Measurements from ENCODE around the gene ATM.
"Not testable (repeated sequence)": the region's sequence is repeated elsewhere in the genome, so short reads cannot be mapped to it uniquely, and the experiment has no call there.

Gene ATM

DNA sequence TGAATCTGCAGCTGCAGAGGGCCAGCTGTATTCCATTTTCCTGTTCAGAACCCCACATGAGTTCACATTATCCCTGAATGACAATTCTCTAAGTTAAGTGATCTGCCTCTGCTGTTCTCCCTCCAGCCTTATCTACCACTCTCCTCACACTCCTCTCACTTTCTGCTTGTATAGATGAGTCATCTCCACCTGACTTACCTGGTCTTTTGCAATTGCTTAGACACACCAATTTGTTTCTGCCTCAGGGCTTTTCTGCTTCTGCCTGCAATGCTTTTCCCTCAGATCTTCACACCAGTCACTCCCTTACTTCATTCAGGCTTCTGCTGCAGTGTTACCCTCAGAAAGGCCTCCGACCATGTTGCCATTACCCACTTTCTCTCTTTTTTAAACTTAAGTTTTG, 118.1 kb downstream of the ATM start:
- no peak for DNase-seq (ENCODE audit: low read depth)
- no peak overlapping the region for H3K4me3 ChIP-seq (ENCODE audit: low read length)
- H3K9ac ChIP-seq (ENCODE audit: low read length) = no peak overlapping the region
- H3K4me1 ChIP-seq (ENCODE audit: control insufficient read depth, insufficient read depth, low read length) = no peaks in the 10 kb centered on the region
- peaks cover 20% of the 10 kb centered on the region for H3K36me3 ChIP-seq (ENCODE audit: control insufficient read depth, insufficient read depth, low read length, severe bottlenecking)
- H3K9me3 ChIP-seq (ENCODE audit: control insufficient read depth, low read length) = no peaks in the 10 kb centered on the region
- H3K27me3 ChIP-seq (replicated peaks; ENCODE audit: control insufficient read depth, insufficient read depth, low read length) = no peaks in the 10 kb centered on the region

DNA sequence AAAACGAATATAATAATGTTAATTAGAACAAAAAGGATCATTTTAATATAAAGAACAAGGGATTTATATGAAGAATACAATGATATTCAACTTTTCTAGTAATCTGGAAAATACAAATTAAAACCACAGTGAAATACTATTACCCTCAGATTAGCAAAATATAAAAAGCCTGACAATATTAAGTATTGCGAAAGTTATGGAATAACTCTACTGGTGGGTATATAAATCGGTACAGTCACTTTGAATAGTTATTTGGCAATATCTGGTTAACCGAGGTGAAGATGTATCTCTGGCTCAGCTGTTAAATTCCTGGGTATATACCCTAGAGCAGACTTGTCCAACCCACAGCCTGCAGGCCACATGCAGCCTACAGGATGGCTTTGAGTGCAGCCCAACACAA, 118.8 kb downstream of the ATM start:
- H3K36me3 ChIP-seq (ENCODE audit: control insufficient read depth, insufficient read depth, low read length, severe bottlenecking) = peaks cover 14% of the 10 kb centered on the region
- no peak for DNase-seq (ENCODE audit: low read depth)
- no peaks in the 10 kb centered on the region for H3K4me1 ChIP-seq (ENCODE audit: control insufficient read depth, insufficient read depth, low read length)
- H3K9me3 ChIP-seq (ENCODE audit: control insufficient read depth, low read length) = no peaks in the 10 kb centered on the region
- no peaks in the 10 kb centered on the region for H3K27me3 ChIP-seq (replicated peaks; ENCODE audit: control insufficient read depth, insufficient read depth, low read length)
- H3K4me3 ChIP-seq (ENCODE audit: low read length) = no peak overlapping the region
- no peak overlapping the region for H3K9ac ChIP-seq (ENCODE audit: low read length)

DNA sequence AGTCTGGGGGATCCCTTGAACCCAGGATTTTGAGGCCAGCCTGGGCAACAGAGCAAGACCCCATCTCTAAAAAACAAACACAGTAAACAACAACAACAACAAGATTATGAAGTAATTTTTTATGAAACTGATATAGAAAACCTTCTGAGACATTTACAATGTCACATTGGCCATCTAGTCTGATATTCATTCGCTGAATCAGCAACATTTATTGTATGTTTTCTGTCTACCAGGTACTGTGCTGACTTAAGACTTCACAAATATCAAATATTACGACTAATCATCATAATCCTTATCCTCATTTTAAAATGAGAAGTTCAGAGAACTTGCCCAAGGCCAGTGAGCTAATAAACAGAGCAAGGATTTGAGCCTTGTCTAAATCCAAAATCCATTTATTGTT, 120.8 kb downstream of the ATM start:
- DNase-seq (ENCODE audit: low read depth) = no peak
- no peak overlapping the region for H3K9ac ChIP-seq (ENCODE audit: low read length)
- H3K36me3 ChIP-seq (ENCODE audit: control insufficient read depth, insufficient read depth, low read length, severe bottlenecking) = peaks cover 10% of the 10 kb centered on the region
- H3K4me1 ChIP-seq (ENCODE audit: control insufficient read depth, insufficient read depth, low read length) = no peaks in the 10 kb centered on the region
- H3K9me3 ChIP-seq (ENCODE audit: control insufficient read depth, low read length) = no peaks in the 10 kb centered on the region
- no peaks in the 10 kb centered on the region for H3K27me3 ChIP-seq (replicated peaks; ENCODE audit: control insufficient read depth, insufficient read depth, low read length)
- H3K4me3 ChIP-seq (ENCODE audit: low read length) = no peak overlapping the region

DNA sequence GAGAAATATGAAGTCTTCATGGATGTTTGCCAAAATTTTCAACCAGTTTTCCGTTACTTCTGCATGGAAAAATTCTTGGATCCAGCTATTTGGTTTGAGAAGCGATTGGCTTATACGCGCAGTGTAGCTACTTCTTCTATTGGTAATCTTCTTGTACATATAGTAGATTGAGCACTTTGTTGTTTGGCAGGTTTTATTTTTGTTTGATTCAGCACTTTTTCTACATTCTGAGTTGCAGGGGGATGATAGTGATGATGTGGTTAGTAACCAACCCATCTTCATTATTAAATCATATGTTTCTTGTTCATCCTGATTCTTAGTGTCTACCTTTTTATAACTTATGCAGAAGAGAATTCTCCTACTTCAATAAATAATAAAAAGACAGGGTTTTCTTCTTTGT, 122.9 kb downstream of the ATM start:
- peaks cover 25% of the 10 kb centered on the region for H3K36me3 ChIP-seq (ENCODE audit: control insufficient read depth, insufficient read depth, low read length, severe bottlenecking)
- H3K9me3 ChIP-seq (ENCODE audit: control insufficient read depth, low read length) = no peaks in the 10 kb centered on the region

DNA sequence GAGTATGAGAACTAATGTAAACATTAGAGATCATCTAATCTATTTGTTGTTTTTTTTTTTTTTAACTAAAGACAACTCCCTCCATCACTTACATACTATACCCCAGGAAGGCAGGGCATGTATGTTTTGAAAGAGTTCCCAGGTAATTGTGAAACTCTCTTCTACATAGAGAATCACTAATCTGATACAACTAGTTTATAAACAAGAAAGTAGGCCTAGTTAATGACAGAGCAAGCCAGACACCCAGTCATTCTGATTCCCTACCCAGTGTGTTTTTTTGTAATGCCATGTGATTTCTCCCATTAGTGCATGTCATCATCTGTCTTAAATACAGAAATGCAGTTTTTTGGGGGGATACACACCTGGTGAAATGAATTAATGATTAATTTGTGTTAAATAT, 123.6 kb downstream of the ATM start:
- Histone ChIP-seq H3K4me1 (ENCODE audit: control insufficient read depth, insufficient read depth, low read length) (no peaks in the 10 kb centered on the region), H3K36me3 (ENCODE audit: control insufficient read depth, insufficient read depth, low read length, severe bottlenecking) (peaks cover 32% of the 10 kb centered on the region), H3K9ac (ENCODE audit: low read length) (no peak overlapping the region), H3K9me3 (ENCODE audit: control insufficient read depth, low read length) (no peaks in the 10 kb centered on the region), H3K27me3 (replicated peaks; ENCODE audit: control insufficient read depth, insufficient read depth, low read length) (no peaks in the 10 kb centered on the region), H3K4me3 (ENCODE audit: low read length) (no peak overlapping the region)
- no peak for DNase-seq (ENCODE audit: low read depth)

More for the DNA sequence above, 122.9 kb downstream of the ATM start:
- no peak for DNase-seq (ENCODE audit: low read depth)
- no peaks in the 10 kb centered on the region for H3K27me3 ChIP-seq (replicated peaks; ENCODE audit: control insufficient read depth, insufficient read depth, low read length)
- H3K4me3 ChIP-seq (ENCODE audit: low read length) = no peak overlapping the region
- no peaks in the 10 kb centered on the region for H3K4me1 ChIP-seq (ENCODE audit: control insufficient read depth, insufficient read depth, low read length)
- no peak overlapping the region for H3K9ac ChIP-seq (ENCODE audit: low read length)

DNA sequence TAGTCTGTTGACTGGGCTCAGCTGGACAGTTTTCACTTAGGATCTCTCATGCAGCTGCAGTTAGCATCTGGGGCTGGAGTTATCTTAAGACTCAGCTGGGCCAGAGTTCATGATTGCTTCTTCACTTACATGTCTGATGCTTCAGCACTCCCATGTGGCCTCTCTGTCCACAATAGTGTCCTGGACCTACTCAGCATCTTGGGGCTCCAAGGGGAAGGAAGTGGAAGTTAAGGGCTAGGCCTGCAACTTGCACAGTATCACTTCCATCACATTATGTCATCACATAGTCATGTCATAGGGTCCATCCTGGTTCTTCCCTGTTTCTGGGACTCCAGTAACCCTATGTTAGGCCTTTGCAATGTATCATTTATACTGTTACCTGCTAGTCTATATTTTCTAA, 128.6 kb downstream of the ATM start:
- H3K27me3 ChIP-seq (replicated peaks; ENCODE audit: control insufficient read depth, insufficient read depth, low read length) = no peaks in the 10 kb centered on the region
- H3K9ac ChIP-seq (ENCODE audit: low read length) = no peak overlapping the region
- no peaks in the 10 kb centered on the region for H3K4me1 ChIP-seq (ENCODE audit: control insufficient read depth, insufficient read depth, low read length)
- H3K9me3 ChIP-seq (ENCODE audit: control insufficient read depth, low read length) = no peaks in the 10 kb centered on the region
- DNase-seq (ENCODE audit: low read depth) = no peak
- peaks cover 66% of the 10 kb centered on the region for H3K36me3 ChIP-seq (ENCODE audit: control insufficient read depth, insufficient read depth, low read length, severe bottlenecking)
- H3K4me3 ChIP-seq (ENCODE audit: low read length) = no peak overlapping the region

DNA sequence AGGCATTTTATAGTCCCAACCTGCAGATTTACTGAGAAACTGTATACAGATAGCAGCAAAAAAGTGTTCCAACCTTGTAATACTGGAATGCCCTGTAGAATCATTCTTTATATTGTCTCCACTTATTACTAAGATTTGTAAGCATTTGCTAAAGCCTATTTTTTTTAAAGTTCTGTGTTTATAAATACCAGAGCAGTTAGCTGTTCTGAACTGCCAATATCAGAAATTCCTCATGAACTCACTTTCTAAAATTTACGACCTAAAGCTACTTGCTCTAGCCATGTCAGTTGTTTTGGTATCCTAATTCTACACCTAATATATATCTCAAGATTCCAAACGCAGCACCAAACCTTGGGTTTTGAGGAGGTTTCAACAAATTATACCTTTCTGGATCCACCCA, 141.3 kb downstream of the ATM start:
- no peak overlapping the region for H3K4me3 ChIP-seq (ENCODE audit: low read length)
- DNase-seq (ENCODE audit: low read depth) = peak; percentile 53
- peaks cover 5% of the 10 kb centered on the region for H3K36me3 ChIP-seq (ENCODE audit: control insufficient read depth, insufficient read depth, low read length, severe bottlenecking)
- peaks cover 32% of the 10 kb centered on the region for H3K4me1 ChIP-seq (ENCODE audit: control insufficient read depth, insufficient read depth, low read length)
- H3K27me3 ChIP-seq (replicated peaks; ENCODE audit: control insufficient read depth, insufficient read depth, low read length) = no peaks in the 10 kb centered on the region
- no peaks in the 10 kb centered on the region for H3K9me3 ChIP-seq (ENCODE audit: control insufficient read depth, low read length)
- peak overlapping the region; percentile 18 for H3K9ac ChIP-seq (ENCODE audit: low read length)

DNA sequence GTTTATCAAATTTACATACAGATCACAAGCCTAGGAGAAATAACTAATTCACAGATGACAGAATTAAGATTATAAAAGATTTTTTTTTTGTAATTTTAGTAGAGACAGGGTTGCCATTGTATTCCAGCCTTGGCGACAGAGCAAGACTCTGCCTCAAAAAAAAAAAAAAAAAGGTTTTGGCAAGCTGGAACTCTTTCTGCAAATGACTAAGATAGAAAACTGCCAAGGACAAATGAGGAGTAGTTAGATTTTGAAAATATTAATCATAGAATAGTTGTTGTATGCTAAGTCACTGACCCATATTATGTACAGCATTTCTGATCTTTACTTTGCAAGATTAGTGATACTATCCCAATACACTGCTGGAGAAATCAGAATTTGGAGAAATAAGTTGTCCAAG, 145.3 kb downstream of the ATM start:
- peaks cover 36% of the 10 kb centered on the region for H3K4me1 ChIP-seq (ENCODE audit: control insufficient read depth, insufficient read depth, low read length)

DNA sequence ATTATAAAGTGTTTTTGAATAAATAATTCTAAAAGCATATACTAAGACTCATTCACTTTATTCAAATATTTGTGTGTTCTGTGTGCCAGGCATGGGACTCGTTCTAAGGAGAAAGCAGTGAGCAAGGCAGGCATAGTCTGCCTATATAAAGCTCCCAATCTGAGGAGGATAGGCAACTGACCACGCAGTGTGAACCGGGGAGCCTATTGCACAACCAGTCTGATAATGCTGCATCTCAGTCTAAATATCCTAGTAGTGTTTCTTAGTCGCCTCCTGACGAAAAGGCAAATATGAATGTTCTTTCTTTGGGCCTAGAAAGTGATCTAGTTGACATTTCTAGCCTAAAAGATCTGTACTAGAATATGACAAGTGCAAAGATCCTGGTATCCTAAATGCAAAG, 146.2 kb downstream of the ATM start:
- Histone ChIP-seq H3K9me3 (ENCODE audit: control insufficient read depth, low read length) (no peaks in the 10 kb centered on the region), H3K27me3 (replicated peaks; ENCODE audit: control insufficient read depth, insufficient read depth, low read length) (no peaks in the 10 kb centered on the region), H3K36me3 (ENCODE audit: control insufficient read depth, insufficient read depth, low read length, severe bottlenecking) (peaks cover 5% of the 10 kb centered on the region), H3K9ac (ENCODE audit: low read length) (no peak overlapping the region), H3K4me1 (ENCODE audit: control insufficient read depth, insufficient read depth, low read length) (peaks cover 27% of the 10 kb centered on the region), H3K4me3 (ENCODE audit: low read length) (no peak overlapping the region)
- DNase-seq (ENCODE audit: low read depth) = no peak

More for the DNA sequence above, 145.3 kb downstream of the ATM start:
- DNase-seq (ENCODE audit: low read depth) = no peak
- H3K9ac ChIP-seq (ENCODE audit: low read length) = peak overlapping the region; percentile 11
- no peaks in the 10 kb centered on the region for H3K27me3 ChIP-seq (replicated peaks; ENCODE audit: control insufficient read depth, insufficient read depth, low read length)
- H3K4me3 ChIP-seq (ENCODE audit: low read length) = peak overlapping the region; percentile 50
- peaks cover 5% of the 10 kb centered on the region for H3K36me3 ChIP-seq (ENCODE audit: control insufficient read depth, insufficient read depth, low read length, severe bottlenecking)
- no peaks in the 10 kb centered on the region for H3K9me3 ChIP-seq (ENCODE audit: control insufficient read depth, low read length)

DNA sequence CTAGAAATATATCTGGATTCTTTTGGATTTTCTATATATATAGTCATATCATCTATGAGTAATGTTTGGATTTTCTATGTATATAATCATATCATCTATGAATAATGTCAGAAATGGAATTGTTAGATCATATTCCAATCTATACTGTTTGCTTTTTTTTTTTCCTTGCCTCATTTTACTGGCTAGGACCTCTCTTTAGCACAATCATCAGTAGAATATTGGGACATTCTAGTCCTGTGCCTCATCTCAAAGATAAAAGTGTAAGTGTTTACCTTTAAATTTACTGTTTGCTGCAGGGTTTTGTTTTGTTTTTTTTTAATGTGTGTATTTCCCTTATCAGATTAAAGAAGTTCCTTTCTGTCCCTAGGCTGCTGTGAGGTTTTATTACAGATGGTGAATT, 147.4 kb downstream of the ATM start:
- H3K27me3 ChIP-seq (replicated peaks; ENCODE audit: control insufficient read depth, insufficient read depth, low read length) = no peaks in the 10 kb centered on the region
- no peak overlapping the region for H3K4me3 ChIP-seq (ENCODE audit: low read length)
- no peak overlapping the region for H3K9ac ChIP-seq (ENCODE audit: low read length)
- DNase-seq (ENCODE audit: low read depth) = no peak
- peaks cover 23% of the 10 kb centered on the region for H3K4me1 ChIP-seq (ENCODE audit: control insufficient read depth, insufficient read depth, low read length)
- no peaks in the 10 kb centered on the region for H3K9me3 ChIP-seq (ENCODE audit: control insufficient read depth, low read length)
- H3K36me3 ChIP-seq (ENCODE audit: control insufficient read depth, insufficient read depth, low read length, severe bottlenecking) = peaks cover 5% of the 10 kb centered on the region

DNA sequence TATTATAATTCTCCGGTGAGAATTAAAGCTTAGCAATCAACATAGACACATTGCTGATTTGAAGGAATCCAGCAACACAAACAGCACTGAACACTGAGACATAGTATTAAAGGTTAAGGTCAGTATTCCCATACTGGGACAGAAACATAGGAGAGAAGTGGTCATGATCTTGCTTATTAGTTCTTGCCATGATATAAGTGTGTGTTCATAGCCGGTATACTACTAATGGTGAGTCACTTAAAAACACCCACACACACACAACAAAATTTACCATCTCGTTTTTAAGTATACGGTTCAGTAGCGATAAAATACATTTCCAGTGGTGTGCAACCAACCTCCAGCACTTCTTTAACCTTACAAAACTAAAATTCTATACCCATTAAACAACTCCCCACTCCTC, 148.1 kb downstream of the ATM start:
- H3K9me3 ChIP-seq (ENCODE audit: control insufficient read depth, low read length) = no peaks in the 10 kb centered on the region
- no peak overlapping the region for H3K9ac ChIP-seq (ENCODE audit: low read length)
- H3K27me3 ChIP-seq (replicated peaks; ENCODE audit: control insufficient read depth, insufficient read depth, low read length) = no peaks in the 10 kb centered on the region

DNA sequence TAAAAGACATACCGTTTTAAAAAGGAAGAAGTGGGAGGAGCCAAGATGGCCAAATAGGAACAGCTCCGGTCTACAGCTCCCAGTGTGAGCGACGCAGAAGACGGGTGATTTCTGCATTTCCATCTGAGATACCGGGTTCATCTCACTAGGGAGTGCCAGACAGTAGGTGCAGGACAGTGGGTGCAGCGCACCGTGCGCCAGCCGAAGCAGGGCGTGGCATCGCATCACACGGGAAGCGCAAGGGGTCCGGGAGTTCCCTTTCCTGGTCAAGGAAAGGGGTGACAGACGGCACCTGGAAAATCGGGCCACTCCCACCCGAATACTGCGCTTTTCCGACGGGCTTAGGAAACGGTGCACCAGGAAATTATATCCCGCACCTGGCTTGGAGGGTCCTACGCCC, 150.6 kb downstream of the ATM start:
- peaks cover 13% of the 10 kb centered on the region for H3K4me1 ChIP-seq (ENCODE audit: control insufficient read depth, insufficient read depth, low read length)
- not testable (repeated sequence) for H3K27me3 ChIP-seq (replicated peaks; ENCODE audit: control insufficient read depth, insufficient read depth, low read length); H3K9ac ChIP-seq (ENCODE audit: low read length); H3K36me3 ChIP-seq (ENCODE audit: control insufficient read depth, insufficient read depth, low read length, severe bottlenecking); H3K9me3 ChIP-seq (ENCODE audit: control insufficient read depth, low read length); DNase-seq (ENCODE audit: low read depth); H3K4me3 ChIP-seq (ENCODE audit: low read length)

More for the DNA sequence above, 148.1 kb downstream of the ATM start:
- H3K4me1 ChIP-seq (ENCODE audit: control insufficient read depth, insufficient read depth, low read length) = peaks cover 23% of the 10 kb centered on the region
- peaks cover 5% of the 10 kb centered on the region for H3K36me3 ChIP-seq (ENCODE audit: control insufficient read depth, insufficient read depth, low read length, severe bottlenecking)
- no peak overlapping the region for H3K4me3 ChIP-seq (ENCODE audit: low read length)
- DNase-seq (ENCODE audit: low read depth) = no peak
